Erythroblast (primary cell): ENCODE results near the gene EFHC2.

Experiments
- GATA1 ChIP-seq: IDR thresholded peaks from 2 replicates; pipeline ENCODE4 v1.6.1; 2011; ENCODE audit warnings: low read depth, mild to moderate bottlenecking, control low read depth, low read length, moderate library complexity
- POLR2A ChIP-seq: IDR thresholded peaks from 2 replicates; pipeline ENCODE4 v1.6.1; 2011; ENCODE audit warnings: mild to moderate bottlenecking, low read length

GRCh38 chrX:44173219-44173618 lies 170.3 kb downstream of the EFHC2 start:
- TF ChIP-seq POLR2A (no peak), GATA1 (no peak)
